ENCODE results near the gene MLLT3. TPM values are rescaled to one million over a fixed set of nuclear protein-coding genes. Genes with fewer than 3 reads are reported as not detected.

MLLT3 gene
- total RNA-seq, 2 experiments from 2014 or later, result 53.4 to 57.5 TPM

- H3K27me3 Mint-ChIP-seq, result no peaks in the 10 kb centered on the region
- H3K27ac Mint-ChIP-seq, result no peak overlapping the region
- POLR2A ChIA-PET, result no interaction called here
- no peak for DNase-seq
- no peaks in the 10 kb centered on the region for H3K4me1 Mint-ChIP-seq
- peaks cover 9% of the 10 kb centered on the region for H3K36me3 Mint-ChIP-seq (ENCODE audit: low read depth)
- H3K9me3 Mint-ChIP-seq, result peaks cover 11% of the 10 kb centered on the region
- H3K4me3 Mint-ChIP-seq, result no peak overlapping the region
- CTCF ChIA-PET, result no interaction called here
Measured at GRCh38 chr9:20294046-20294750, 328.1 kb downstream of the MLLT3 start.

DNA sequence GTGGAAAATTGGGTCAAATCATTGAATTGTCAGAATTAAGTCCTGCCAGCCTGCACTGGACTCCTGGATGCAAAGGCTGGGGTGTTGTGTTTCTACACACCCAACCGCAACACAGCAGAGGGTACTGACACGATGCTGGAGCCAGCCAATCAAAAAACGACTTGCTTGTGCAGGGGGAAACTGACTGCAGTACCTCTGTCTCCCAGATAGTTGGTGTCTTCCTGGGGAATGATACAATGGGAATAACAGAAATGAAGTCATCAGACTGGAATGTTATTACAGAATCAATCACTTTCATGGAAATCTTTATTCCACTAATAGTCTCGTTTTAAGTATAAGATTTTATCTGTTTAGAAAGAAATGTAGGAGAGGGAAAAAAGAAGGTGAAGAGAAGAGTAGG is 330.3 kb downstream of the MLLT3 start:
- DNase-seq, result no peak
- ChIA-PET POLR2A (no interaction called here), CTCF (no interaction called here)
- H3K27me3 Mint-ChIP-seq, result no peaks in the 10 kb centered on the region
- H3K27ac Mint-ChIP-seq, result no peak overlapping the region
- H3K9me3 Mint-ChIP-seq, result peaks cover 18% of the 10 kb centered on the region
- H3K4me1 Mint-ChIP-seq, result no peaks in the 10 kb centered on the region
- H3K4me3 Mint-ChIP-seq, result no peak overlapping the region
- H3K36me3 Mint-ChIP-seq (ENCODE audit: low read depth), result peaks cover 9% of the 10 kb centered on the region

Other genes with a start within 250 kb of the MLLT3 start
- gene FOCAD, start 61.8 kb upstream of the MLLT3 start, total RNA-seq, result 10 to 100 TPM; 26.3 to 30.7 TPM

All from activated CD4-positive, alpha-beta memory T cell treated with anti-CD3 and anti-CD28 coated beads, Interleukin-2, amount 10 ng/mL, durations not matched to agents 7 days and 5 days (primary cell).